Measurements from ENCODE around the gene A1CF.
"Not testable (repeated sequence)": the region's sequence is repeated elsewhere in the genome, so short reads cannot be mapped to it uniquely, and the experiment has no call there.

Gene A1CF

GRCh38 chr10:50885097-50885859, at the start of gene A1CF:
Gene A1CF, minus strand, starts transcription at chr10:50885627. Its CDS starts 25,687 bp downstream, at chr10:50859940.
- no peak for DNase-seq

GRCh38 chr10:50931948-50932431, 46.6 kb upstream of the A1CF start:
- DNase-seq = no peak

DNA sequence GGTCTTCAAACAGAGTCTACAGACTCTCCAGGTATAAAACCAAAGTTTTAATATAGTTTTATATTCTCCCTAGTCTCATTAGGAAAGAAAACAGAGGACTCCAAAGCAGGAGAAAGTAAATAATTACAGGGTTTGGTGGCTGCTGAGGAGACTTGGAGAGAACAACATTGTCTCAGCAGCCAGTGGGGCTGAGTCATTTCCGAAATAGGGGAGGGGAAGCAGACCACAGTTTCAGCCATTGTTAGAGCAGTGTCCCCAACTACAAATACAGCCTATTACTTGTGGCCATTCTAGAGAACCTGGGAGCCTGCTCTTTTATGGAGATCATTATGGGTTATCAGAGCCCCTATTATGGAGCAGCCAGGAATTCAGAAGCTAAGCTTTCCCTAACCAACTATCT, 44.2 kb upstream of the A1CF start:
- no peak for DNase-seq

DNA sequence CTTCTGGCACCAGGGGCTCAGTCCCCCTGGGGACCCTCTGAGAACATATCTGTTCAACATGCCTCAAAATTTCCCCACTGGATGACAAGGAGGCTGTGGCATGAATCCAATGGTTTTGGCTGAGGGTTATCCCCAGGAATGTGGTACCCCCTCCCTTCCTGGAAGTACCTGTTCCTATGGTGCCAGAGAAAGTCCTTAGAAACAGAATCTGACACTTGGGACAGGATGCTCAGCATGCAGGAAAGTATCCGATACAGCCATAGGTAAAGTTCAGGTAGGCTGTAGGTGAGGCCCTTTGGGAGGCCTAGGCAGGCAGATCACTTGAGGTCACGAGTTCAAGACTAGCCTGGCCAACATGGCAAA, 42.7 kb upstream of the A1CF start:
- DNase-seq = no peak

DNA sequence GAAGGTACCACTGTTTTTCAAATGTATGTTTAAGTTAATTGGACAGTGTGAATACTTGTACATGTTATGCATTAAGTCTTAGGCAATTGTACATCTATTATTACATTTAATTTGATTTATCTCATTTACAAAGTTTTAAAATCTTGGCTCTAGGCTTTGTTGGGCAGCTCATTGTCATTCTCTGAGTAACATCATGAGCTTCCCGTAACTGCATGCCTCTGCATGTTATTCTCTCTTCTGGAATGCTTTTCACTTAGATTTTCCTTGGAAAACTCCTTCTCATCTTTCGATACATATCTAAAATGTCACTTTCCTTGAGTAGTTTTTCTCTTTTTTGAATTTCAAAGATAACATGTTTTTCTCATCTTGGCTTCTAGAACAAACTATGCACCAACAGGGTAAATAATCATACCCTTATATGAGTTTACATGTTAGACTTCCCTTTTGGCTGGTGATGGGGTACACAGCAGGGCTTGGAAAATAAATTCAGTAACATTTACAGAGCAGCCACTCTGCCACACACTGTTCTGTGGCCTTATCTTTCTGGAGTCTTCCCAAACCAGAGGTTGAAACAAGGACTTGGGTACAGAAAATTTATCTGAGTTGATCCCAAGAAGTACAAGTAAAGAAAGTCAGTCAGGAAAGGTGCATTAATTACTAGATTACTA, 42.2 kb upstream of the A1CF start:
- DNase-seq = no peak

GRCh38 chr10:50923471-50923870, 38.0 kb upstream of the A1CF start:
- DNase-seq = not testable (repeated sequence)

DNA sequence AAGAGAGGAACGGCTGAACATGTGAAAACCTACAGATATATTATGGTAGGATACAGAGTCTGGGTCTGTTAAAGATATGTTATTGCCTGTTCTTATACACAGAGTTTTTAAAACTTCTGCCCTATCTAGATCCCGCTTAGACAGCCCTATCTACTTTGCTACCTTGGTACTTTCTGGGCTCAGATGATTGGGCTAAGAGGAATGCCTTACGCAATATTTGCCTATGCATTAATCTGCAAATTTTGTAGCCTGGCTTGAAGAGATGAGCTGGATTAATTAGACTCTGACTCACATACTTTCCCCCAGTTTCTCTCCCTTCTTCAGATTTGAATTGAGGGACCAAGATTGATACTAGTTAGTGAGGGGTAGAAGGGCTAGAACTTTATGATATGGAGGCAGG, 33.6 kb upstream of the A1CF start:
- DNase-seq = no peak

DNA sequence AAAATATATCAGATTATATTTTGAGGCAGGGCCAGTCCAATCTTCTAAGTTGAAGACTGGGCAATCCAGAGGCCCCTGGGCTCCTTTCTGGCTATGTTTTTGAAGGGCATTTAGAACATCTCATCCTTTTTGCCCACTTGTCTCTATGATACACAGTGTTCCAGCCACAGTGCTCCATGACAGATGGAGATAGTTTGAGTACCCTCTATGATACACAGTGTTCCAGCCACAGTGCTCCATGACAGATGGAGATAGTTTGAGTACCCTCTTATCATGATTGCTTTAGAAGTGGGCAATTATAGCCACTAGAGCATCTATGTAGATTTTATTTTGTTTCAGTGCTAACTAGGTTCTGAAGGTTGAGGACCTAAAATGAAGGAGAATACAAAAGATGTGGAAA, 33.1 kb upstream of the A1CF start:
- no peak for DNase-seq

DNA sequence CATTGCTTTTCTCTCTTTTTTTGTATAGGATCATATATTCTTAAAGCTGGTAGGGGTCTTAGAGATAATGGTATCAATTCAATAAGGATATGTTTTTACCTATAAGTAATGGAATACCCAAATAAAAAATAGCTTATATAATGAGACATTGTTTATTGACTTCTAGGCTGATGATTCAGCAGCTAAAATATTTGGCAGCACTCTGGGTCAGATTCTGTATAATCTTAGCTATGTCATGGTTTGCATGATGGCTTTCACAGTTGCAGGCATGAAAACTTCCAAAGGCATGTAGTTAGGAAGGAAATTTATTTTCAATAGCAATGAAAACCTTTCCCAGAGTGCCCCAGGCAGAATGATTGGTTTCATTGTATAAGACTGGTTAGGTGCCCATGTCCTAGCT, 32.1 kb upstream of the A1CF start:
- DNase-seq = no peak

- no peak for DNase-seq
Measured at GRCh38 chr10:50909334-50910014, 24.0 kb upstream of the A1CF start.

- no peak for DNase-seq
Measured at GRCh38 chr10:50908366-50908765, 22.9 kb upstream of the A1CF start.

DNA sequence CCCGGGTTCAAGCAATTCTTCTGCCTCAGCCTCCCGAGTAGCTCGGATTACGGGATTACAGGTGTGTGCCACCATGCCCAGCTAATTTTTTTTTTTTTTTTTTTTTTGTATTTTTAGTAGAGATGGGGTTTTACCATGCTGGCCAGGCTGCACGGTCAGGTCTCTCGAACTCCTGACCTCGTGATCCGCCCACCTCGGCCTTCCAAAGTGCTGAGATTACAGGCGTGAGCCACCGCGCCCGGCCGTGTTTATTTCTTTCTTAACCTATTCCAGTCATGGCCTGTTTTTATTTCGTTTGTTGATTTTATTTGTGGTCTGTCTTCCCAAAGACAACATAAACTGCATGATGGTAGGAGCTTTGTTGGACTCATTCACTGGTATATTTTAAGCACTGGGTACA, 20.4 kb upstream of the A1CF start:
- DNase-seq = not testable (repeated sequence)

DNA sequence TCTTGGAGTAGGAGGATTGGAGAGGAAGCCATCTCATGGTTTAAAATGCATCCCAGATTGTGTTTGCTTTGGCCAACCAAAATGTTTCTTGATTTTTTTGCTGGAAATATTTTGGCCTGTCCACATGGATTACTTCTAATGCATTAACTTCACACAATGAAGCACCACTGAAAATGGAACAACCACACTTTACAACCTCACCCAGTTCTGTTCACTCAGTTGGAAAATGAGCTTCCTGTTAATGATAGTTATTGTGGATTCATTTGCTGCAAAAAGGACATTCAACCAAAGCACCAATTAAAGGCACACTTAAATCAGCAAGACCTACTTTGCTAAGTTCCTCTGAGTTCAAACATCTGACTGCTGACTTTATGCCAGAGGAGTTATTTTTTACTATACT, 11.3 kb upstream of the A1CF start:
- DNase-seq = no peak

DNA sequence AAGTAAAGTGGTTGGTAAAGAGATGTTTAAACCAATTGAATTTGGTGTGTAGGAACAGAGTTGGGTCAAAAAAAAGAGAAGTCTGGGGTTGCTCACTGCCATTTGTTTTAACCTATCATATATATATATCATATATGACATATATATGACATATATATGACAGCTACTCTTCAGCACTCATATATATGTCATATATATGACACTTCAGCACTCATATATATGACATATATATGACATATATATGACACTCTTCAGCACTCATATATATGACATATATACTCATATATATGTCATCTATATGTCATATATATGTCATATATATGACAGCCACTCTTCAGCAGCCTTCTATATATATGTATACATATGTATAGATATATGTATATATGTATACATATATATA, 8.9 kb upstream of the A1CF start:
- DNase-seq = no peak

DNA sequence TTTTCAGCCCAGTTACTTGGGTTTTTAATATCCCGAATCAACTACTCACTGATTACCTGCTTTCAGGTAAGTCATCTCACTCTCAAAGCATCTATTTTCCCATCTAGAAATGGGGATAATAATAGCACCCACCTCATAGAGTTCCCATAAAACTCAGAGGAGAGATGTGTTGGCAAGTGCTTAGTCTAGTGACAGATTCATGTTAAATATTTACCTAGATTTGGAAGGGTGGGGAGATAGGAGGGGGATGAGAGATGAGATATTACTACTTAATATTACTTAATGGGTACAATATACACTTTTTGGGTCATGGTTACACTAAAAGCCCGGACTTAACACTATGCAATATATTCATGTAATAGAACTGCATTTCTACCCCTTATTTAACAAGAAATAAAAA, 7.0 kb upstream of the A1CF start:
- no peak for DNase-seq

DNA sequence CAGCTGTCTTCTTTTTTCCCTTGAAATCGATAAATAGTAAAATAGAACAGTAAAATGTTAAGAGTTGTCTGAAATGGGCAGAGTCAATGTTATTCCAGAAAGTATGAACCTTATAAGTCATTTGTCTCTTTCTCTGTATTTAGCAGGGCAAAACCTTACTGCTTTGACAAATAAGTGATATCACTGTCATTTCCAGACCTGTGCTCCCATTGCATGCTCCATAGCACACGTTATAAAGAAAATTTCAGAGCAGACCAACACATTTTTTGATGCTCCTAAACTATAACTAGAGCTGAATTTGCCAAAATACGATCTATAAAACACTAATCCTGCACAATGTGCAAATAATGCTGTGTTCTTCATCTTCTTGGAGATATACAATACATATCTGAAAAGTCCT, 1.1 kb downstream of the A1CF start:
- no peak for DNase-seq

GRCh38 chr10:50883629-50884028, 1.8 kb downstream of the A1CF start:
- DNase-seq = no peak

DNA sequence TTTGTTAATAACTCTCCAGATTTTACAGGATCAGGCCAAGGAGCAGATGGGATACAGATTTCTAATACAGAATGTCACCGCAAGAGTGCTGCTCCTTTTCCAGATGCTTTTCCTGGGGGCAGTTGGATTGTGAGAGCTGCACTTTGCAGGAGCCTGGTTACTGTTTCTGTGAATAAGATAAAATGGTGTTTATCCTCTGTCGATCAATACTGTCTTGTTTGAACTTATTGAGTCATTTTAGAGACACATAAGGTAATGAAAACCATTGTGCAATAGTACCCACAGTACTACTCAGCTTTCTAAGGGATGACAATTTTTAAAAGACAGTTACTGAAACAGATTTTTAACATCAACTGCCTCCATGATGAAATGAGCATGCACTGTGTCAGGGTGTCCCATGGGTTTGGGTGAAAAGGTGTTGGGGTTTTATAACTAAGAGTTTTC, 2.9 kb downstream of the A1CF start:
- DNase-seq = no peak

GRCh38 chr10:50881046-50881445, 4.4 kb downstream of the A1CF start:
- DNase-seq = not testable (repeated sequence)

DNA sequence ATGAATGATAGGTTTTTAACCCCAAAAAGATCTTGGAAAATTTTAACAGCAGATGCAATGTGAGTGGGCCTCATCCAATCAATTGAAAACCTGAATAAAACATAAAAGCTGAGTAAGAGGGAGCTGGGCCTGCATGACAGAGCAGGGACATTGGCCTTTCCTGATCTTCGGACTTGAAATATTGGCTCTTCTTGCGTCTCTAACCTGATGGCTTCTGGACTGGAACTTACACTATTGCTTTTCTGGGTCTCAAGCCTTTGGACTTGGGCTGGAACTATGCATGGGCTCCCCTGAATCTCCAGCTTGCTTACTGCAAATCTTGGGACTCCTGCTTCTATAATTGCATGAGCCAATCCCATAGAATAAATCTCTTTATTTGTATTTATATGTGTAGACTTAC, 9.0 kb downstream of the A1CF start:
- no peak for DNase-seq

DNA sequence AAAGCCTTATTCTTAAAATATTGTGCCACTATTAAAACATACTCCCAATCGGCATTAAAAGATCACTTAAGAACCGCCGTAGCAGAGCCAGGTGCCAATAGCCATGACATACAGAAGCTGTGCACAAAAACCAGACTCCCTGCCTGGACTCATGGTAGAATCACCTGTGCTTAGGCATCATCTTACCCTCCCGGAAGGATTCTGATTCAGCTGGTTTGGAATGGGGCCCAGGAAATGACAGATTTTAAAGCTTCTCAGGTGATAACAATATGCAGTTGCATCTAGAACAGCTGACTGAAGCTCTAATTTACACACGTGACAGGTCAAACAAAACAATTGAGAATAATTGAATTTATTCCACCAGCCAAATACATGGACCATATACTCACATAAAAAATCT, 10.7 kb downstream of the A1CF start:
- no peak for DNase-seq

DNA sequence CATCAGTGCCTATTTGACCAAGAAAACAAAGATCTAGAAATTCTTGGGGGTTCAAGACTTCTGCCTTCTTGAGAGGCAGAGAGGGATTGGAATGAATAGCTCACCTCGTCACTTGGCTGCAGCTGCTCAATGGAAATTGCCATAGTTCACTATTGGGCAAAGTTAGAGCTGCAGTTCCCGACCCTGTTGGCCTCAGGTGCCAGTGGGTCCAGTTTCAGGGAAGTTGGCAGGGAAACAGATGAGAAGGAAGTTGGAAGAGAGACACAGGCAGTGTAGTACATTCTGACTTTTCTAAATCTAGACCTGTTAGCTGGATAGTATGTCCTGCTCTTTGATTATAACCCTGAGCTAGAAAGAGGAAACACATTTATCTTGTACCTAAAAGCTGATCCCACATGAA, 19.1 kb downstream of the A1CF start:
- DNase-seq = no peak

DNA sequence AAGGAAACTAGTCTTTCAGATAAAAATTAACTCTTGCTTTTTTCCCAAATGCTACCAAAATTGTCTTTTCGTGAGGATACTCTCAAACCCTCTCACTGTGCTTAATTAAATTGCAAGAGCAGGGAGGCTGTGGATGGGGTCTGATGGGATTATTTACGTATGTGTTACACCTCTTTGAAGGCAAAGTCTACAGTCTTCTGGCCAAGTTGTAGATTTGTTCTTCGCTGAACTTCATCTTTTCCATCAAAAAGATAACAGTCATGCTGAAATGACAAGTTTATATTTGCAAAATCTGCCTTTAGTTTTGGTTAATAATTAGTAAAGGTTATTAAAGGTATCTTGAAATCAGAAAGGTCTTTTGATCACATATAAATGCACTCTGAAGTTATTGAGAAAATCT, 22.7 kb downstream of the A1CF start:
- no peak for DNase-seq

- no peak for DNase-seq
Measured at GRCh38 chr10:50861370-50861769, 24.1 kb downstream of the A1CF start.
